ENCODE measurements around the gene TRIM66.

TRIM66 gene, protein sequence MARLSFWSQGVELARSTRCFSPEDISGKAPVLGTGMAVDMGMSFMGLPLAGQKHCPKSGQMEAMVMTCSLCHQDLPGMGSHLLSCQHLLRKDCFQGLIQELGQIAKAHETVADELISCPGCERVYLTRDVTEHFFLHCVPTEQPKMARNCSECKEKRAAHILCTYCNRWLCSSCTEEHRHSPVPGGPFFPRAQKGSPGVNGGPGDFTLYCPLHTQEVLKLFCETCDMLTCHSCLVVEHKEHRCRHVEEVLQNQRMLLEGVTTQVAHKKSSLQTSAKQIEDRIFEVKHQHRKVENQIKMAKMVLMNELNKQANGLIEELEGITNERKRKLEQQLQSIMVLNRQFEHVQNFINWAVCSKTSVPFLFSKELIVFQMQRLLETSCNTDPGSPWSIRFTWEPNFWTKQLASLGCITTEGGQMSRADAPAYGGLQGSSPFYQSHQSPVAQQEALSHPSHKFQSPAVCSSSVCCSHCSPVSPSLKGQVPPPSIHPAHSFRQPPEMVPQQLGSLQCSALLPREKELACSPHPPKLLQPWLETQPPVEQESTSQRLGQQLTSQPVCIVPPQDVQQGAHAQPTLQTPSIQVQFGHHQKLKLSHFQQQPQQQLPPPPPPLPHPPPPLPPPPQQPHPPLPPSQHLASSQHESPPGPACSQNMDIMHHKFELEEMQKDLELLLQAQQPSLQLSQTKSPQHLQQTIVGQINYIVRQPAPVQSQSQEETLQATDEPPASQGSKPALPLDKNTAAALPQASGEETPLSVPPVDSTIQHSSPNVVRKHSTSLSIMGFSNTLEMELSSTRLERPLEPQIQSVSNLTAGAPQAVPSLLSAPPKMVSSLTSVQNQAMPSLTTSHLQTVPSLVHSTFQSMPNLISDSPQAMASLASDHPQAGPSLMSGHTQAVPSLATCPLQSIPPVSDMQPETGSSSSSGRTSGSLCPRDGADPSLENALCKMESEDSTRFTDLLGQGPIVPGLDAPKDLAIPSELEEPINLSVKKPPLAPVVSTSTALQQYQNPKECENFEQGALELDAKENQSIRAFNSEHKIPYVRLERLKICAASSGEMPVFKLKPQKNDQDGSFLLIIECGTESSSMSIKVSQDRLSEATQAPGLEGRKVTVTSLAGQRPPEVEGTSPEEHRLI (N-terminal part only)

DNA sequence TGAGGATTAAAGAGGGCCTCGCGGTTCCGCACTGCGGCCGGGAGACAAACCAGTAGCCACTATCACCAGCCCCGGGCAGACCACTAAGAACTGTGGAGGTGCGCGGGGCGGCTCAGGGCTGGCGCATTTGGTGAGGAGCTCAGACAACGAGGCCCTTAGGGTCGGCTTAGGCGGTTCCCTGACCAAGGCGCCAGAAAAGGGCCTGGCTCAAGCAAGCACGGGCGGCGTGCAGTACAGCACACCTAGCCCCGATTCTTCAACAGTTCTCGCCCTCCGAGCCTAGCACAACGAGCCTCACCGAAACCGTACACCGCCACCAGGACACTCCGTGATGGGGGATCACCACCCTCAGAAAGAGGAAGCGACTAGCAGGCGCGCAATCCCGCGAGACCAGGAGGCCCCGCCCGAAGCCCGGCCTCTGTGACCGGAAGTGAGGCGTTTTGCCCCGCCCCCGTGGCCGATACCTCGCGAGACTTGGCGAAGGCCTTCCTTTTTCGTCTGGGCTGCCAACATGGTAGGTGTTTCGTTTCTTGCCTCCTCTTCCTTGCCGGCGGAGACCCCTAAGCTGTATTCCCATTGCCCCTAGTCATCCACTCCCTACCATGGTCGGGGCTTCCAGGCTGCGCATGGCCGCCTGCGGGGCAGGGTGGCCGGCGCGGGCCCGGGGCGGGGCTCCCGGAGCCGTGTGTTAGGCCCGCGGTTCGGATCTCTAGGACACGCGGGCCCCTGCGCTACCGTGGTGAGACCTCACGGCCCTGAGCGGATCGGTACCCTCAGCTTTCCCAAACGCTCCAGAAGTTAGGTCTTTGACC lies at the start of gene TRIM66, which contains the start of gene RPL27A:
Gene TRIM66 (minus strand): TSS at position 363 of the 812 bp plus-strand sequence. CDS start 10,391 bp downstream, outside the sequence.
Gene RPL27A (plus strand): TSS at position 490 of the 812 bp plus-strand sequence. CDS start 22 bp downstream, at position 512.
- Histone ChIP-seq H3K4me3 (peak within 1 kb of the TSS; percentile 66 to 96 (median 89)), H3K27ac (peak within 1 kb of the TSS; percentile 92 to 100 (median 97))

DNA sequence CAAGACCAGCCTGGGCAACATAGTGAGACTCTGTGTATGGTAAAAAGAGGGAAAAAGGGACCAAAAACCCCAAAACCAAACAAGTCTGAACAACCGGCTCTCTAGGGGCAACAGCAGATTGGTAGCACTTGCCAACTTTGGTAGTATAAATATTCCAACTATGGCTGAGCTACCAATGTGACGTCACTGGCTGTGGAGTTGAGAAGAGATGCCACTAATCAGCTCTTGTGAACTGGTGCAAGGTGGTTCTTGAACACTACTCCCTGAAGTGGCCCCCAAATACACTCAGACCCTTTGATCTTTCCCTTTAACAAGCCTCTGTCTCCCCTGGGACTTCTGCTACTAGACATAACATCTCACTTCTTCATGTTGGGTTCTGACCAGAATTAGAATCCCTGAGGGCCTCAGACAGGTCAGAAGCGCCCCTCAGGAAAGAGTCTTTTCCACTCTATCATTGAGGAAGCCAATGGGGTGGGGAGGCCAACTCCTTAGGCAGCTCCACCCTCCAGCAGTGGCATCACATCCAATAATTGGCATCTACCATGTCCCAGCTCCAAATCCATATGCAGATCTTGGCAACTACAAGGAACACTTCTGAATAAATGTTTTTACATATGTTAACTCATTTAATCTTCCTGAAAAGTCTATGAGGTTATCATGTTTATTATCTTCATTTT lies 49.3 kb upstream of the TRIM66 start:
- Histone ChIP-seq H3K4me3 (no peak overlapping the region), H3K27ac (peak overlapping the region in 5 of 21 experiments; percentile 21 to 80 (median 41))

DNA sequence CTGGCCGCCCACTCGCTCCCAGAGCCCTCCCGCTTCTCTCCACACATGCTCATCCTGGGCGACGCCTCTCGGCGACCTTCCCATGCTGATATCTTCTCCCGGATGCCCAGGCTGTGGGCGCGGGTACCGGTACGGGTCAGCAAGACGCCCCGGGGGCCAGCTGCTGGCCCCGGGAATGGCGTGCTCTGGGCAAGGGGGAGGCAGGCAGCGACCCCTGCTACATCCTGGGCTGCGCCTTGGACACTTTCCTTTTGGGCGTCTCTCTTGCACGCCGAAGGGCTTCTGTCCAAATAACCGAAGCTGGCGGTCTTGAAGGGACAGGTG lies 48.2 kb upstream of the TRIM66 start:
- Histone ChIP-seq H3K4me3 (no peak overlapping the region), H3K27ac (peak overlapping the region in 1 of 21 experiments; percentile 13)

DNA sequence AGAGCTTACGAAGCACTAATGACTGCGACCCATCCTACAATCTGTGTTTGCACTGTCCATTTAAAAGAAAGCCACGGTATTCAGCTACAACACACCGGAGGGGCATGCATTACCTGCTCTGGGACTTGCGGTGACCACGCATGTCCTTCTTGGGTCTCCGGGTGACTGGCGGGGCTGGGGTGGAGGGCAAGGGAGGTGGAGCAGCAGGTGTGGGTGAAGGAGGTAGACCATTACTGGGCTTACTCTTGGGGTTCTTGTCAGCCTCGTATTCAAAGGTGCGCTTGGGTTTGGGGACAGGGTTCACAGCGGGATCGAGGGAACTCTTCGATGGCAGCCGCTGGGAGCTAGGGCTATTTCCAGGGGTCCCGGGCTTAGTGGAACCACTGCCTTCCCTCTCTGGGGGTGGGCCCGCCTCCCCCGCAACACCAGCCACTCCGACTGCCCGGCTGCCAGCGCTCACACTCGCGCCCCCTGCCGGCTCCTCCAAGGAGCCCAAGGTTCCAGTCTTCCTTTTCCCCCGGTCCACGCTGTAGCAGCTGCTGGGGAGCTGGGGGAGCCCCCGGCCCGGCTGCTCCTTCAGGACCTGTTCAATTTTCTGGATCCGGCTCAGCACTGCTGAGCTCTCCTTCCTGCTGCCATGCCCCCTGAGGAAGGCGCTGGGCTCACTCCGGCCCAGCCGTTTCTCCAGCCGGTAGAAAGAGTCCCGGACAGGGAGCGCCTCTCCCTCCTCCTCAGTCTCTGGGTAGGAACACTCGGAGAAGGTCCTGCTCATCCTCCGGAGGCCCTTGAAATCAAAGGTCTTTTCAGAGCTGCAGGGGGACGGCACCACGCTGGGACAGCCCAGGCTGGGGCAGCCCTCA lies 47.6 kb upstream of the TRIM66 start:
- H3K27ac ChIP-seq, result peak overlapping the region in 1 of 21 experiments; percentile 13

DNA sequence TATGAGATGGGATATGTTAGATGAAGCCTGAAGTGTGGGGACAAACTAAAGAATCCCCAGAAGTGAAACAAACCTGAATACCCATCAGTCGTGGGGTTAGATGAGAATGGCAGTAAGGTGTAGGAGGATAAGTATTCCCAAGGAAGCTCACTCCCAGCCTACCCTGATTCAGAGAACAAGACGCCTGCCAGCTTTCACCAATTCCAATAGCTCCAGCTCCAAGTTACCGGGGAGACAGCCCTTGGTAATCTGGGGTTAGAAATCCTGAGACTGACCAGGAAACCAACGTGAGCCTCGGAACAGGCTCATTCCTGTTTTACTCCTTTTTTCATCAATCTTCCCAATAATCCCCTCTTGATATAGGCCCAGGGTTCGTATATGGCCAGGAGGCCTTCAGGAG lies 46.6 kb upstream of the TRIM66 start:
- Histone ChIP-seq H3K27ac (no peak overlapping the region), H3K4me3 (no peak overlapping the region)

More for the DNA sequence above, 47.6 kb upstream of the TRIM66 start:
- no peak overlapping the region for H3K4me3 ChIP-seq

DNA sequence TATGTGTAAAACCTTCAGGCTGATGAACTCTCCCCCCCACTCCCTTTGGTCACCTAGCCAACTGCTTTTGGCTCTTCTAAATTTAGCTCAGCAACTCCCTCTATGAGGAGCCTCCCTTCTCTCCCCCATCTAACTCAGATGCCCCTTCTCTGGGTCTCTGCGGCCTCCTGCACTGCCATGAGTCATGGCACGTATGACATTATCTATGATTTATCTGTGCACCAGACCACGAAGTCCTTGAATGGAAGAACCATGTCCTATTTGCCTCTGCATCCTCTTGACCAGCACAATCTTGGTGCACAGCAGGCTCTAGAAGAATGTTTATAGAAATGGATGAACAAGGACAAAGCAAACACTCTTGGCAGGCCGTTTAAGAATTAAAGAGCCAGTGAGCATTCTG lies 46.1 kb upstream of the TRIM66 start:
- no peak overlapping the region for H3K27ac ChIP-seq
- no peak overlapping the region for H3K4me3 ChIP-seq

DNA sequence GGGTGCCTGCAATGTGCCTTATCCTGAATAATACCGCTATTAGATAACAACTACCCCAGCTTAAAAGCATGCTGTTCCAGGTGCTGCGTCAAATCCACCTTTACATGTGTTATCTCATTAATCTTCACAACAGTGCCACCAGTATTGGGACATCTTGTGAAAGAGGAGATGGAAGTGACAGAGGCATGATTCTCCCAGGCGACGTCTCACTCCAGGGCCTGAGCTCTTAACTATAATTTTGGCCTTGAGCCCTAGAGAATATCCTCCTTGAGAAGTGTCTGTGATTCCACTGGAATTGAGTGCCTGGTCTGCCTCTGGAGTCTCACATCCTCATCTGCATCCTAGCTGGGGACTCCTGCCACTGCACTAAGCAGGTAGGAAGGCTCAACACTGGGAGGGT lies 43.9 kb upstream of the TRIM66 start:
- H3K27ac ChIP-seq, result peak overlapping the region in 1 of 21 experiments; percentile 28

DNA sequence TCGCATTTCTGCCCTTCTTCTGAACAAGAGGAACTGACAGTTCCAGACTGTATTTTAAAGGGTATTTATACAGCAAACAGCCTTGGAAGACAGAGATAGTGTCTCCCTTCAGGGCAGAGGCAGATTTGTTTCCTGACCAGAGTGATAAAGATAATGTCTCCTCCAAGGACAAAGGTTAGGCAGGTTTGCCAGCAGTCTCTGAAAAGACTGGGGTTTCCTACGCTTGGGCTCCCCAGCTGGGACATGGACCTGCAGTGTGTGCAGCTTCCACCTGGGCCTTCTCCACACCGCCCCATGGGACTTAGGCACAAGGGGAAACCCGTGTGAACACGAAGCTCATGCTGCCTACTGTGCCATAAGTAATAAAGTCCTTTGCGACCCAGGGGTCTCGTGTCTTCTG lies 42.2 kb upstream of the TRIM66 start:
- H3K27ac ChIP-seq, result no peak overlapping the region
- no peak overlapping the region for H3K4me3 ChIP-seq

More for the DNA sequence above, 43.9 kb upstream of the TRIM66 start:
- H3K4me3 ChIP-seq, result no peak overlapping the region

DNA sequence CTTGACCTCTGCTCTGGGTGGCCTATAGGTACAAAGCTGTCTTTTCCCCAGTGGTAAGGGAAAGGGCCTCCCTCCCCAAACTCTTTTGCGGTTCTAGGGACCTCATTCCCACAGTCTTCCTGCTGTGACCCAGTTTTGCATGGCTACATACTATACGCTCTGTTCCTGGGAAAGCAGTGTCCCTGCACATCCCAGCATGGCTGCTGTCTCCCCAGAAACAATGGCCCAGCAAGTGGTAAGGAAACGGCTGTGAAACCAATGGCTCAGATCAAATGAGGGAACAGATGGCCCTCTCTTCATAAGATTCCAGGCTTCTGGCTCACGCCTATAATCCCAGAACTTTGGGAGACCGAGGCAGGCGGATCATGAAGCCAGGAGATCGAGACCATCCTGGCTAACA lies 41.2 kb upstream of the TRIM66 start:
- H3K4me3 ChIP-seq, result no peak overlapping the region
- H3K27ac ChIP-seq, result peak overlapping the region in 3 of 21 experiments; percentile 6 to 77 (median 12)

DNA sequence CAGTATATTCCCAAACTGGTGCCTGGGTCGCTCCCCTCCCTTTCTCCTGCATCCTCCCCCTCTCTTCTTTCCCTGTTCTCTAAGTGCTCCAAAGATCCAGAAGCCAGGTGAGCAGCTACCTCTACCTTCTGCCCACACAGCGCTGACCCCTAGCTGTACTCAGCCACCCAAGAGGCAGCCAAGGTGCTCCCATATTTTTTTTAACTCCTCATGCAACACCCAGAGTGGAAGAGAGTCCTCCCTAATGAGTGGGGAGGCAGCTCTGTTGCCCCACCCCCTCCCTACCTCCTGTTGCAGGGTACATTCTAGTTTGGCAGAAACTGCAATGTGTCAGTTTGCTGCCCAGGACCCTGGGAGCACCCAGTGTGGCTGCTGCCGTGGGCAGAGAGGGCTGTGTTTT lies 40.3 kb upstream of the TRIM66 start:
- peak overlapping the region in 11 of 21 experiments; percentile 9 to 94 (median 79) for H3K27ac ChIP-seq

DNA sequence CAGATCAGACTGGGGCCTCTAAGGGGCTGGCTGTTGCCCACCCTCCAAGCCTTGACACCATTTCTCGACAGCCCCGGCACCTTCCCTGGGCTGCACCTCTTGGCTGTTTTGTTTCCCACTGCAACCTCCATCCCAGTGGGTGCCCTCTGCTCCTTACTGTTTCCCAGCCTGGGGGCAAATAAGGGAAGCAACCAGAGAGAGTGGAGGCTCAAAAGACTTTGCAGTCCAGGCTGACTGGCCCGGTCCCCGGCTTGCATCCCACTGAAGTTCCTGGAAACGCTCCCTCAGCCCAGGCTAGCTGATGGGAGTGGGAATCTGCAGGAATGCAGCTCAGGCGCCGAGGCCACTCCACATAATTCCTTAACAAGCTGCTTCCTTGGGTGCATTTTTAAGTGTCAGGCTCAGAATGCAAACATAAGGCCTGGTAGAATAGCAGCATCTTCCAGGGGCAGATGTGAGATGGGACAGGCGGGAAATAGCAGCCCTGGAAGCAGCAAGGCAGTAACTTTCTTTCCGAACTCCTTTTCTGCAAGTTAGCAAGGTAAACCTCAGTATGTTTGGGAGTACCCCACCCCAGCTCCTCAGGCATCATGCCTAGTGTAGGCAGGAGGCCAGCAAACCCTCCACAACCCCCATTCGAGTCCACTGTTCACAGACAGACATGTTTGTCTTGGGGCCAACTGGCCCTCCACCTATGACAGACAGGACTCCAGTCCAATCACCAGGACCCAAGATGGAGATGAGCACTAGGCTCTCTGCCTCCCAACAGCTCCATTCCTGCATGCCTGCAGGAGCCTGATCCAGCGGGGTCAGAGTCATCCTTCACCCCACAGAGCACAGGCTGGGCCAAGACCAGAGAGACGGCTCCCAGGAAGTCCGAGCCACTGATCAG lies 39.4 kb upstream of the TRIM66 start:
- Histone ChIP-seq H3K27ac (peak overlapping the region in 19 of 21 experiments; percentile 24 to 94 (median 78)), H3K4me3 (no peak overlapping the region)

More for the DNA sequence above, 40.3 kb upstream of the TRIM66 start:
- H3K4me3 ChIP-seq, result no peak overlapping the region

DNA sequence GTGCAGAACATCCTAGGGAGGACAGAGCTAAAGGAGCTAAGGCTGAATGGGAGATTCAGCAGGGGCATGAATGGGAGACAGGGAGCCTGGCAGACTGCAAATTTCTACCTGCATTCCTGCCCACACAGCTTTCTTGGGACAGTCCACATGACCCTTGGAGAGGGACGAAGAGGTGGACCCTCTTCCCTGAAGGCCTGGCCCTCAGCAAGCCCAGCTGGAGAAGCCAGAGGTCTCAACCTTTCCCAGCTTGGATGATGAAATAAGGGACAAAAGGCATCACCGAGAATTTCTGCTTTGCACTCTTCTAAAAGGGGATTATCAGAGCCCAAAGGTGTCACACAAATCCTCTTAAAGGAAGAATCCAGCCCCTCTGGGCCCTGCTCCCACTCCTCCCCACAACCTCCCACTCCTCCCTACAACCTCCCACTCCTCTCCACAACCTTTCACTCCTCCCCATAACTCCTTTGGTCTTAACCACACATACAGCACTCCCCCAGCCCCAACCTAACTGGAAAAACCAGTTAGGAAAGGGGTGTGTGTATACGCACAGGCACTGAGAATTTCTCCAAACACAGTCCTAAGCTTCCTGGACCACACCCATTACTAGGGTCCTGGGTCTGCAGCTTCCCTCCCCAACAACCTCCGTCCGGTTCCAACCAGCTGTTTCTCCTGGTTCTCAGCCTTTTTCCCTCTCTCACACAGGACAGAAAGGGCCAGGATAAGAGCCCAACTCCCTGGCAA lies 38.6 kb upstream of the TRIM66 start:
- Histone ChIP-seq H3K4me3 (no peak overlapping the region), H3K27ac (peak overlapping the region in 19 of 21 experiments; percentile 24 to 94 (median 79))

DNA sequence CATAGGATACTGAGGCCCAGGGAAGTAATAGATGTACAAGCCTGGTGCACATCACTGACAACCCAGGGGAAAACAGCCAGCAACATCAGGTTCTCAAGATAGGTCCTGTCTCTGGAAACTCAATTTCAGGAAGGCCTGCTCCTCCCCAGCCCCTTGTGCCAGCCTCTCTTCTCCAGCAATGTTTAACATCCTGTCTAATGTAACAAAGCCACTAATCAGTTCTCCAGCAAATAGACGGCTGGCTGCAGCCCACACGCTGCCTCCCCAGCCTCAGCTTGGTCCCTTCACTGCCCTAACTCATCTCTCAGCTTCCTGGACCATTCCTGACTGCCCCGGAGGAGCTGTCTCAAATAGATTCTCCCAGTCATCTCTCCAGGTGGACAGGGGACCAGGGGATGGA lies 37.9 kb upstream of the TRIM66 start:
- no peak overlapping the region for H3K4me3 ChIP-seq
- H3K27ac ChIP-seq, result peak overlapping the region in 19 of 21 experiments; percentile 24 to 94 (median 79)

DNA sequence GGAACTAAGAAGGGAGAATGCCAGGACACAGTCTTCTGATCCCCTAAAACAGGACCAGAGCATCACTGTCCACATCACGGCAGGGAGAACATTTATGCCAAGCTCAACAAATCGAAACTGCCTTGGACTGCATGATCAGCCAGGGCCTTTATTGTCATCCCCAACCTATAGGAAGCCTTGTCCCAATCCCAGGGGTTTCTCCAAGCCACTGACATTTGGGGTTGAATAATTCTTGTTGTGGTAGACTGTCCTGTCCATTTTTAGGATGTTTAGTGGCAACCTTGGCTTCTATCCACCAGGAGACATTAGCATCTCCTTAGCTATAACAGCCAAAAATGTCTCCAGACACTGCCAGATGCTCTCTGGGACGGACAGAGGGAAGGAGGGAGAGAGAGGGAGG lies 37.3 kb upstream of the TRIM66 start:
- H3K27ac ChIP-seq, result peak overlapping the region in 20 of 21 experiments; percentile 26 to 94 (median 78)
- no peak overlapping the region for H3K4me3 ChIP-seq

DNA sequence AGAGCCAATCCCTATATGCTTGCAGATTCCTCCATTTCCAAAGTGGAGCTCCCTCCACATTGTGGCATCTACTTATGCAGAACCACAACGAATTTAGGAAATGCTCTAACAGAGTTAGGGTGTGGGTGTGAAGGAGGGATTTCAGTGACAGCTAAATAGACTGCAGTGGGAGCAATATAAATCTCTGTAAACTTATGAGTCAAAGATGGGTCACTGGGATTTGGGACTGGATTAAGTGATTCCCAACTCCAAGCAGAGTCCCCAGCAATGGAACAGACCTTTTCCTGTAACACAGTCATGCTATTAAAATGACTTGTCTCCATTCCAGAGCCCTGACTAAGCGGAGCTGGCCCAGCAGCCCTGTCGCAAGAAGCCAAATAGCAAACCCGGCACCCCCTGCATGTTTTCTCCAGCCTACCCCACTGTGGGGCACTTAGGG lies 36.8 kb upstream of the TRIM66 start:
- H3K27ac ChIP-seq, result peak overlapping the region in 20 of 21 experiments; percentile 53 to 94 (median 80)
- H3K4me3 ChIP-seq, result no peak overlapping the region

Measured in skin epidermis (tissue), 12 donors.